Kidney (tissue), 14 donors: ENCODE measurements around the gene UGT1A9. TPM values are rescaled to one million over a fixed set of nuclear protein-coding genes. Genes with fewer than 3 reads are reported as not detected.

Experiments
- DNase-seq, 5 donors: peaks; one replicate each; pipeline ENCODE4 v3.0.0-alpha.2; 2013 to 2020
- FAIRE-seq: peaks from 2 replicates; lab custom pipeline; 2012; peaks lifted over from hg19 to GRCh38; lab: Jason Lieb, UNC
- H3K27ac ChIP-seq, 2 donors: one replicate each; pipeline ENCODE4 v1.7.0; 2013; ENCODE audit warnings: low read depth in 2 of 2, low read length in 2 of 2, inconsistent platforms in 1 of 2
- H3K27me3 ChIP-seq: one replicate; pipeline ENCODE4 v1.7.1; 2013; ENCODE audit warnings: low read length, inconsistent platforms; ENCODE audit not compliant: control insufficient read depth, insufficient read depth
- H3K36me3 ChIP-seq, 3 donors: one replicate each; pipeline versions ENCODE4 v1.7.0 to v1.7.1; 2013; ENCODE audit warnings: low read length in 3 of 3, control low read depth in 1 of 3, inconsistent platforms in 1 of 3; ENCODE audit not compliant: insufficient read depth in 3 of 3, control insufficient read depth in 2 of 3
- H3K4me1 ChIP-seq, 3 donors: one replicate each; pipeline versions ENCODE4 v1.7.0 to v1.7.1; 2013; ENCODE audit warnings: low read length in 3 of 3, inconsistent platforms in 1 of 3, low read depth in 1 of 3; ENCODE audit not compliant: control insufficient read depth in 2 of 3, insufficient read depth in 2 of 3
- H3K4me3 ChIP-seq, 3 donors: one replicate each; pipeline versions ENCODE4 v1.7.0 to v1.8.1; 2013; ENCODE audit warnings: low read length in 3 of 3, control low read depth in 1 of 3, inconsistent platforms in 1 of 3
- H3K9ac ChIP-seq, 3 donors: one replicate each; pipeline versions ENCODE4 v1.7.0 to v1.7.1; 2013; ENCODE audit warnings: low read length in 3 of 3, control low read depth in 1 of 3, inconsistent platforms in 1 of 3
- H3K9me3 ChIP-seq, 3 donors: one replicate each; pipeline versions ENCODE4 v1.7.0 to v1.7.1; 2013; ENCODE audit warnings: low read length in 3 of 3, control low read depth in 1 of 3, inconsistent platforms in 1 of 3; ENCODE audit not compliant: control insufficient read depth in 2 of 3, insufficient read depth in 1 of 3
- intact Hi-C: fragments of 100-400 bp; cut with DNase I; formaldehyde crosslinking; loops from one replicate; pipeline ENCODE4 v1.11.1; 2022
- polyA plus RNA-seq: library from polyadenylated mRNA; stranded (reverse); fragments of 350-450 nt; fragmentation: Illumina TruSeq; extraction: RNeasy Lipid Tissue Mini Kit (QIAGEN cat#74804); gene quantifications from one replicate; pipeline ENCODE4 v1.2.3, GENCODE V29; 2014; ENCODE audit warnings: low read depth, low replicate concordance; ENCODE audit not compliant: insufficient read depth
- total RNA-seq: library from RNA; stranded (reverse); fragmentation: NEBNext Ultra II Directional; extraction: Animal tissue kit (Norgen Biotek cat#: 25700); gene quantifications from one replicate; pipeline ENCODE4 v1.2.1, GENCODE V29; 2021
- TF ChIP-seq, protein P1 (sequence below): IDR thresholded peaks from 3 replicates; pipeline ENCODE4 v1.5.1; 2012; ENCODE audit warnings: mild to moderate bottlenecking, moderate library complexity, borderline replicate concordance; ENCODE audit not compliant: insufficient read depth; ENCODE audit errors: extremely low read depth
- donor health status: control.
- donor health status: control.
- donor health status: control.
- donor health status: control.
- donor health status: control.
- donor health status: DM: yes; HTN: yes; CAD: no.
- donor health status: Normal renal cell carcinoma (clear cell type).

Gene UGT1A9
- total and polyA plus RNA-seq, 2 donors from 2014 or later, result 1.4 to 414 TPM

DNA sequence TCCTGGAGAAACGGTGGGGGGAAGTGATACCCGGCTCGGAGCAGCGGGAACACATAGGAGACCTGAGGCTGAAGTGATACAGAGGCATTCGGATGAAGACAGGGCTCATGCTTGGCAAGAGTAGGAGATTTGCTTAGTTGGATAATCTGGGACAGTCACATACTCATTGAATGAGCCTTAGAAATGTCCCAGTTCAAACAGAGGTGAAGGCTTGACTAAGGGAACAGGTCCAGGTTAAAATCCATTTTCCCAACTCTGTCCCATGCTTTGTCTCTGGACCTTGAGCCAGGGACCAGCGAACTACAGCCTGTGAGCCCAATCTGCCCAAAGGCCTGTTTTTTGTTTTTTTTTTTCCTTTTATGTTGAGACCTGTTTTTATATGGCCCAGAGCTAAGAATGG lies 22.3 kb downstream of the UGT1A9 start:
- Histone ChIP-seq H3K9me3 (no peaks in the 10 kb centered on the region), H3K27ac (peak overlapping the region; percentile 52 to 87)
- FAIRE-seq, result no peak

DNA sequence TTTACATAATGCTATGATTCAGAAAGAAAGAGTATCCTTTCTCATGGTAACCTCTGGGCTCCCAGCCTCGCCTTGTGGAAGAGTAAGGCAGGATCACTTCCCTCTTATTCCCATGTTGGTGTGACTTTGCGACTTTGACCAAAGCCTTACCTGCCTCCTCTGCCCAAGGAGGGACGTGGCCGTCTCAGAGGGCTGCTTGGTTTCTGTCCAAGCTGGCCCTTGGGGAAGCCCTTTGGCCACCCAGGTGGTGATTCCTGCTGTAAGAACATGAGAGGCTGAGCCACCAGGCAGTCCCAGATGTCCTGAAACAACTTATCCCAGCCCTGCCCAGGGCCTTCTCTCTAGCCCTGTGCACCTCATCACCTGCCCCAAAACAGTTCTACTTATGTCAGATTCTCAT lies 27.0 kb downstream of the UGT1A9 start:
- TF ChIP-seq, protein P1, sequence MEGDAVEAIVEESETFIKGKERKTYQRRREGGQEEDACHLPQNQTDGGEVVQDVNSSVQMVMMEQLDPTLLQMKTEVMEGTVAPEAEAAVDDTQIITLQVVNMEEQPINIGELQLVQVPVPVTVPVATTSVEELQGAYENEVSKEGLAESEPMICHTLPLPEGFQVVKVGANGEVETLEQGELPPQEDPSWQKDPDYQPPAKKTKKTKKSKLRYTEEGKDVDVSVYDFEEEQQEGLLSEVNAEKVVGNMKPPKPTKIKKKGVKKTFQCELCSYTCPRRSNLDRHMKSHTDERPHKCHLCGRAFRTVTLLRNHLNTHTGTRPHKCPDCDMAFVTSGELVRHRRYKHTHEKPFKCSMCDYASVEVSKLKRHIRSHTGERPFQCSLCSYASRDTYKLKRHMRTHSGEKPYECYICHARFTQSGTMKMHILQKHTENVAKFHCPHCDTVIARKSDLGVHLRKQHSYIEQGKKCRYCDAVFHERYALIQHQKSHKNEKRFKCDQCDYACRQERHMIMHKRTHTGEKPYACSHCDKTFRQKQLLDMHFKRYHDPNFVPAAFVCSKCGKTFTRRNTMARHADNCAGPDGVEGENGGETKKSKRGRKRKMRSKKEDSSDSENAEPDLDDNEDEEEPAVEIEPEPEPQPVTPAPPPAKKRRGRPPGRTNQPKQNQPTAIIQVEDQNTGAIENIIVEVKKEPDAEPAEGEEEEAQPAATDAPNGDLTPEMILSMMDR, result no peak
- no peak for FAIRE-seq
- Histone ChIP-seq H3K4me1 (peaks cover 0 to 15% (median 4%) of the 10 kb centered on the region in 3 donors), H3K27me3 (no peaks in the 10 kb centered on the region), H3K4me3 (peak overlapping the region in 1 of 3 donors; percentile 35), H3K9ac (no peak overlapping the region), H3K9me3 (no peaks in the 10 kb centered on the region), H3K36me3 (no peaks in the 10 kb centered on the region), H3K27ac (peak overlapping the region; percentile 61 to 67)
- DNase-seq, result no peak
- intact Hi-C loops, result no loop called here

More for the DNA sequence above, 22.3 kb downstream of the UGT1A9 start:
- DNase-seq, result no peak
- TF ChIP-seq, protein P1, result no peak
- intact Hi-C loops, result no loop called here
- H3K27me3 ChIP-seq, result no peaks in the 10 kb centered on the region
- peaks cover 0 to 23% (median 12%) of the 10 kb centered on the region in 3 donors for H3K4me1 ChIP-seq
- H3K9ac ChIP-seq, result no peak overlapping the region
- peak overlapping the region in 2 of 3 donors; percentile 40 to 61 for H3K4me3 ChIP-seq
- H3K36me3 ChIP-seq, result no peaks in the 10 kb centered on the region

- Histone ChIP-seq H3K9ac (no peak overlapping the region), H3K4me1 (peaks cover 0 to 14% (median 4%) of the 10 kb centered on the region in 3 donors), H3K27ac (peak overlapping the region; percentile 44 to 79), H3K27me3 (no peaks in the 10 kb centered on the region), H3K9me3 (no peaks in the 10 kb centered on the region), H3K4me3 (peak overlapping the region in 1 of 3 donors; percentile 35), H3K36me3 (no peaks in the 10 kb centered on the region)
- TF ChIP-seq, protein P1, result no peak
- intact Hi-C loops, result no loop called here
- DNase-seq (no peak), FAIRE-seq (no peak)
Measured at GRCh38 chr2:233699424-233700027, 27.8 kb downstream of the UGT1A9 start.
